NK-92 (cell line): Measurements from ENCODE around the gene ADARB1.

ENCODE experiments used
- DNase-seq: peaks from one replicate; lab custom pipeline; 2025; ENCODE audit not compliant: unreplicated experiment; lab: John Stamatoyannopoulos, UW

ADARB1 gene

GRCh38 chr21:45190013-45190412 is 115.6 kb downstream of the ADARB1 start:
- no peak for DNase-seq

- DNase-seq: no peak
These were observed 118.0 kb downstream of the ADARB1 start for GRCh38 chr21:45192332-45192731.

GRCh38 chr21:45196620-45197019 is 122.2 kb downstream of the ADARB1 start:
- DNase-seq: no peak

GRCh38 chr21:45199201-45199600 is 124.8 kb downstream of the ADARB1 start:
- no peak for DNase-seq

GRCh38 chr21:45200031-45200430 is 125.7 kb downstream of the ADARB1 start:
- no peak for DNase-seq

- DNase-seq: no peak
These were observed 126.4 kb downstream of the ADARB1 start for GRCh38 chr21:45200581-45201296.

GRCh38 chr21:45202344-45202743 is 128.0 kb downstream of the ADARB1 start:
- DNase-seq: no peak

- no peak for DNase-seq
These were observed 128.5 kb downstream of the ADARB1 start for GRCh38 chr21:45202889-45203288.

GRCh38 chr21:45203983-45204382 is 129.6 kb downstream of the ADARB1 start:
- no peak for DNase-seq

- no peak for DNase-seq
These were observed 130.0 kb downstream of the ADARB1 start for GRCh38 chr21:45204395-45204794.

GRCh38 chr21:45207839-45208626 is 133.7 kb downstream of the ADARB1 start:
- DNase-seq: no peak

- no peak for DNase-seq
These were observed 134.2 kb downstream of the ADARB1 start for GRCh38 chr21:45208627-45208951.

GRCh38 chr21:45209046-45209445 is 134.7 kb downstream of the ADARB1 start:
- no peak for DNase-seq

GRCh38 chr21:45209685-45210284 is 135.4 kb downstream of the ADARB1 start:
- no peak for DNase-seq

- no peak for DNase-seq
These were observed 136.1 kb downstream of the ADARB1 start for GRCh38 chr21:45210461-45210983.

GRCh38 chr21:45211661-45212060 is 137.3 kb downstream of the ADARB1 start:
- DNase-seq: no peak

GRCh38 chr21:45213392-45213791 is 139.0 kb downstream of the ADARB1 start:
- DNase-seq: no peak

GRCh38 chr21:45215213-45215612 is 140.8 kb downstream of the ADARB1 start:
- no peak for DNase-seq

- DNase-seq: no peak
These were observed 142.6 kb downstream of the ADARB1 start for GRCh38 chr21:45217010-45217409.

GRCh38 chr21:45219517-45219916 is 145.1 kb downstream of the ADARB1 start:
- DNase-seq: no peak

GRCh38 chr21:45220071-45220481 is 145.7 kb downstream of the ADARB1 start:
- DNase-seq: no peak
